Bladder microvascular endothelial cell (primary cell): ENCODE measurements around the gene SSX2B. TPM values are rescaled to one million over a fixed set of nuclear protein-coding genes. Genes with fewer than 3 reads are reported as not detected.

ENCODE experiments used
- total RNA-seq: library from RNA; depleted of rRNA; stranded (reverse); fragments of >200 nt; gene quantifications from 2 replicates; pipeline ENCODE4 v1.2.3, GENCODE V29; 2014

The SSX2B gene
- not detected in 2 replicates for total RNA-seq

GRCh38 chrX:52750952-52751351 lies at the start of gene SSX2B:
Gene SSX2B (plus strand): TSS chrX:52751252. CDS start chrX:52752681, 1,429 bp downstream.

GRCh38 chrX:52707078-52707477 lies 44.0 kb upstream of the SSX2B start, which contains the start of gene SSX2:
Gene SSX2 (minus strand): TSS chrX:52707178. CDS start chrX:52705749, 1,429 bp downstream.

GRCh38 chrX:52797327-52797726 lies 46.3 kb downstream of the SSX2B start, which contains the start of gene SPANXN5:
Gene SPANXN5 (minus strand): TSS chrX:52797427. CDS start chrX:52797348, 79 bp downstream.

Other genes starting within 250 kb of the SSX2B start
- not detected in 2 replicates for gene XAGE1B, start 234.2 kb upstream of the SSX2B start, total RNA-seq
- not detected in 2 replicates for gene SSX7, start 96.4 kb upstream of the SSX2B start, total RNA-seq
- gene SSX2, start 44.1 kb upstream of the SSX2B start, total RNA-seq = not detected in 2 replicates
- not detected in 2 replicates for gene SPANXN5, start 46.2 kb downstream of the SSX2B start, total RNA-seq
- gene XAGE5, start 60.0 kb downstream of the SSX2B start, total RNA-seq = not detected in 2 replicates
- gene XAGE3, start 116.8 kb downstream of the SSX2B start, total RNA-seq = not detected in 2 replicates
- gene FAM156B, start 146.1 kb downstream of the SSX2B start, total RNA-seq = 5.8 and 6.2 TPM in 2 replicates
- gene FAM156A, start 207.3 kb downstream of the SSX2B start, total RNA-seq = 5.5 and 12.2 TPM in 2 replicates